SU-DHL-6 (cell line): ENCODE measurements around the gene CERKL.

Experiments used
- EZH2phosphoT487 ChIP-seq: fragments of 200-600 bp; sonication (generic), shearing (Covaris generic); conservative IDR thresholded peaks from 2 replicates; pipeline ENCODE4 v1.6.1; 2018; ENCODE audit warnings: mild to moderate bottlenecking, antibody characterized with exemption, low read length, moderate library complexity, mixed read lengths
- TF ChIP-seq, protein P1 (sequence below): fragments of 200-600 bp; sonication (generic); IDR thresholded peaks from one replicate; pipeline ENCODE4 v1.5.1; 2017; ENCODE audit warnings: antibody characterized with exemption, mild to moderate bottlenecking, low read length, moderate library complexity; ENCODE audit not compliant: insufficient read depth, poor library complexity, severe bottlenecking

GRCh38 chr2:181628590-181629585 lies 28.0 kb downstream of the CERKL start:
- TF ChIP-seq, protein P1, sequence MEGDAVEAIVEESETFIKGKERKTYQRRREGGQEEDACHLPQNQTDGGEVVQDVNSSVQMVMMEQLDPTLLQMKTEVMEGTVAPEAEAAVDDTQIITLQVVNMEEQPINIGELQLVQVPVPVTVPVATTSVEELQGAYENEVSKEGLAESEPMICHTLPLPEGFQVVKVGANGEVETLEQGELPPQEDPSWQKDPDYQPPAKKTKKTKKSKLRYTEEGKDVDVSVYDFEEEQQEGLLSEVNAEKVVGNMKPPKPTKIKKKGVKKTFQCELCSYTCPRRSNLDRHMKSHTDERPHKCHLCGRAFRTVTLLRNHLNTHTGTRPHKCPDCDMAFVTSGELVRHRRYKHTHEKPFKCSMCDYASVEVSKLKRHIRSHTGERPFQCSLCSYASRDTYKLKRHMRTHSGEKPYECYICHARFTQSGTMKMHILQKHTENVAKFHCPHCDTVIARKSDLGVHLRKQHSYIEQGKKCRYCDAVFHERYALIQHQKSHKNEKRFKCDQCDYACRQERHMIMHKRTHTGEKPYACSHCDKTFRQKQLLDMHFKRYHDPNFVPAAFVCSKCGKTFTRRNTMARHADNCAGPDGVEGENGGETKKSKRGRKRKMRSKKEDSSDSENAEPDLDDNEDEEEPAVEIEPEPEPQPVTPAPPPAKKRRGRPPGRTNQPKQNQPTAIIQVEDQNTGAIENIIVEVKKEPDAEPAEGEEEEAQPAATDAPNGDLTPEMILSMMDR = no peak
- TF ChIP-seq EZH2phosphoT487 = no peak
